Liver (tissue), 9 donors: ENCODE results near the gene CLEC18C. TPM values are rescaled to one million over a fixed set of nuclear protein-coding genes. Genes with fewer than 3 reads are reported as not detected.
A peak's percentile ranks its signal among the peaks of the same experiment; 100 is the strongest.
"Not testable (repeated sequence)": the region's sequence is repeated elsewhere in the genome, so short reads cannot be mapped to it uniquely, and the experiment has no call there.

Source experiments
- DNase-seq: peaks from one replicate; pipeline ENCODE4 v3.0.0-alpha.2; 2017; ENCODE audit warnings: low spot score
- H3K27ac ChIP-seq, 2 donors: one replicate each; pipeline ENCODE4 v1.7.0; 2013; ENCODE audit warnings: inconsistent platforms in 2 of 2, low read length in 2 of 2, control low read depth in 1 of 2, low read depth in 1 of 2, mild to moderate bottlenecking in 1 of 2
- H3K27me3 ChIP-seq, 4 donors: one replicate each; pipeline versions ENCODE4 v1.6.1 to v1.7.0; 2013; ENCODE audit warnings: low read length in 3 of 4, inconsistent platforms in 1 of 4, mild to moderate bottlenecking in 1 of 4, moderate library complexity in 1 of 4; ENCODE audit not compliant: control insufficient read depth in 4 of 4, insufficient read depth in 4 of 4
- H3K36me3 ChIP-seq, 4 donors: one replicate each; pipeline versions ENCODE4 v1.6.1 to v1.7.0; 2013; ENCODE audit warnings: low read length in 3 of 4, mild to moderate bottlenecking in 3 of 4, low read depth in 1 of 4, moderate library complexity in 1 of 4; ENCODE audit not compliant: control insufficient read depth in 4 of 4, insufficient read depth in 3 of 4
- H3K4me1 ChIP-seq, 4 donors: one replicate each; pipeline versions ENCODE4 v1.6.1 to v1.7.0; 2013; ENCODE audit warnings: low read length in 3 of 4, mild to moderate bottlenecking in 3 of 4, moderate library complexity in 1 of 4; ENCODE audit not compliant: control insufficient read depth in 4 of 4, insufficient read depth in 4 of 4
- H3K4me3 ChIP-seq, 3 donors: one replicate each; pipeline versions ENCODE4 v1.6.1 to v1.7.0; 2013; ENCODE audit warnings: low read length in 3 of 3, control low read depth in 1 of 3, low read depth in 1 of 3, mild to moderate bottlenecking in 1 of 3
- H3K9ac ChIP-seq, 2 donors: one replicate each; pipeline ENCODE4 v1.7.0; 2013; ENCODE audit warnings: low read length in 2 of 2, mild to moderate bottlenecking in 2 of 2, moderate library complexity in 2 of 2, control low read depth in 1 of 2, low read depth in 1 of 2
- H3K9me3 ChIP-seq, 4 donors: one replicate each; pipeline versions ENCODE4 v1.6.1 to v1.7.0; 2013; ENCODE audit warnings: low read length in 3 of 4; ENCODE audit not compliant: control insufficient read depth in 4 of 4
- HNF4A ChIP-seq, 2 donors: conservative IDR thresholded peaks; 2 replicates each; pipeline ENCODE4 v1.6.1; 2016; ENCODE audit warnings: antibody characterized with exemption in 2 of 2, mild to moderate bottlenecking in 2 of 2
- JUND ChIP-seq, 2 donors: IDR thresholded peaks; 2 replicates each; pipeline ENCODE4 v1.6.1; 2016; ENCODE audit warnings: antibody characterized with exemption in 2 of 2
- RAD21 ChIP-seq, 2 donors: IDR thresholded peaks; 2 replicates each; pipeline ENCODE4 v1.6.1; 2016; ENCODE audit warnings: antibody characterized with exemption in 2 of 2, mild to moderate bottlenecking in 2 of 2
- TAF1 ChIP-seq: conservative IDR thresholded peaks from 2 replicates; pipeline ENCODE4 v1.6.1; 2016; ENCODE audit warnings: antibody characterized with exemption, mild to moderate bottlenecking
- YY1 ChIP-seq: IDR thresholded peaks from 2 replicates; pipeline ENCODE4 v1.6.1; 2016; ENCODE audit warnings: antibody characterized with exemption, mild to moderate bottlenecking
- ZBTB33 ChIP-seq: IDR thresholded peaks from 2 replicates; pipeline ENCODE4 v1.6.1; 2016; ENCODE audit warnings: antibody characterized with exemption
- WGBS: extraction: QIAGEN DNeasy Blood & Tissue Kit; methylation state at CpG from one replicate; pipeline ENCODE4 v1.1.7; 2013; 5-methylcytosine and 5-hydroxymethylcytosine counted together
- polyA plus RNA-seq, 2 donors: library from polyadenylated mRNA; stranded (reverse) in 1 of 2; unstranded in 1 of 2; fragments of 200-250 nt in 1 of 2; fragments of >200 nt in 1 of 2; fragmentation: Nextera tagmentation in 1 of 2; extraction: Ambion mirVana in 1 of 2; gene quantifications; one replicate each; pipeline versions ENCODE4 v1.2.1 to v1.2.3, GENCODE V29; 2013 to 2015
- total RNA-seq, 2 donors: library from RNA; depleted of rRNA; stranded (reverse); fragments of >200 nt; gene quantifications; one replicate each; pipeline ENCODE4 v1.2.3, GENCODE V29; 2014
- donor health status: healthy.
- donor health status: healthy.
- donor health status: healthy.
- donor health status: healthy.
- donor health status: healthy.

Gene CLEC18C
- total and polyA plus RNA-seq, 4 donors: 0.03 to 0.25 (median 0.05) TPM; not detected in 1

- peaks cover 0 to 63% (median 25%) of the 10 kb centered on the region in 4 donors for H3K36me3 ChIP-seq
- not testable (repeated sequence) for H3K4me3 ChIP-seq, H3K4me1 ChIP-seq, H3K9ac ChIP-seq, H3K27me3 ChIP-seq, H3K9me3 ChIP-seq, H3K27ac ChIP-seq, DNase-seq
- 90% methylated on average over 9 of the region's 9 CpGs for WGBS
These were observed 30.2 kb upstream of the CLEC18C start for GRCh38 chr16:70143231-70143895.

- DNase-seq, H3K27me3 ChIP-seq, H3K9ac ChIP-seq, H3K4me3 ChIP-seq, H3K9me3 ChIP-seq, H3K27ac ChIP-seq: not testable (repeated sequence)
- Histone ChIP-seq H3K36me3 (peaks cover 3 to 64% (median 29%) of the 10 kb centered on the region in 4 donors), H3K4me1 (peaks cover 0 to 12% (median 9%) of the 10 kb centered on the region in 4 donors)
- WGBS: 90% methylated on average over 11 of the region's 11 CpGs
These were observed 25.7 kb upstream of the CLEC18C start for GRCh38 chr16:70147853-70148252.

- DNase-seq, H3K4me3 ChIP-seq, H3K9ac ChIP-seq, H3K27ac ChIP-seq, H3K27me3 ChIP-seq, H3K9me3 ChIP-seq: not testable (repeated sequence)
- 96% methylated on average over 6 of the region's 6 CpGs for WGBS
- peaks cover 3 to 64% (median 27%) of the 10 kb centered on the region in 4 donors for H3K36me3 ChIP-seq
- peaks cover 0 to 18% (median 14%) of the 10 kb centered on the region in 4 donors for H3K4me1 ChIP-seq
These were observed 25.1 kb upstream of the CLEC18C start for GRCh38 chr16:70148453-70148852.

GRCh38 chr16:70149296-70149695 lies 24.3 kb upstream of the CLEC18C start:
- not testable (repeated sequence) for H3K9ac ChIP-seq, H3K27me3 ChIP-seq, H3K9me3 ChIP-seq, DNase-seq, H3K4me3 ChIP-seq, H3K27ac ChIP-seq
- Histone ChIP-seq H3K36me3 (peaks cover 3 to 62% (median 25%) of the 10 kb centered on the region in 4 donors), H3K4me1 (peaks cover 0 to 18% (median 14%) of the 10 kb centered on the region in 4 donors)
- WGBS: 97% methylated on average over 8 of the region's 8 CpGs

GRCh38 chr16:70151391-70151790 lies 22.2 kb upstream of the CLEC18C start:
- peaks cover 5 to 73% (median 30%) of the 10 kb centered on the region in 4 donors for H3K36me3 ChIP-seq
- H3K27me3 ChIP-seq: no peaks in the 10 kb centered on the region
- no peak for DNase-seq
- TF ChIP-seq RAD21 (IDR thresholded peaks at IDR 0.05) (no peak), ZBTB33 (no peak), HNF4A (conservative IDR thresholded peaks at IDR 0.05) (no peak), YY1 (no peak), TAF1 (no peak), JUND (IDR thresholded peaks at IDR 0.05) (no peak)
- no peaks in the 10 kb centered on the region for H3K9me3 ChIP-seq
- H3K4me1 ChIP-seq: peaks cover 0 to 18% (median 14%) of the 10 kb centered on the region in 4 donors
- H3K9ac ChIP-seq: no peak overlapping the region
- no peak overlapping the region for H3K4me3 ChIP-seq
- peak overlapping the region in 1 of 2 donors; percentile 75 for H3K27ac ChIP-seq
- 85% methylated on average over 2 of the region's 2 CpGs for WGBS
